GM19193 (cell line): ENCODE results near the gene PPP1R1A.

Experiments
- POLR2A ChIP-seq: IDR thresholded peaks from 4 replicates; pipeline ENCODE4 v1.6.1; 2011; ENCODE audit not compliant: insufficient read depth, insufficient read length; ENCODE audit errors: extremely low read depth

PPP1R1A gene, protein sequence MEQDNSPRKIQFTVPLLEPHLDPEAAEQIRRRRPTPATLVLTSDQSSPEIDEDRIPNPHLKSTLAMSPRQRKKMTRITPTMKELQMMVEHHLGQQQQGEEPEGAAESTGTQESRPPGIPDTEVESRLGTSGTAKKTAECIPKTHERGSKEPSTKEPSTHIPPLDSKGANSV

GRCh38 chr12:54588110-54588889 lies at the start of gene PPP1R1A:
PPP1R1A (minus strand) TSS chr12:54588659; CDS start chr12:54588488, 171 bp downstream.
- TF ChIP-seq POLR2A = no peak

DNA sequence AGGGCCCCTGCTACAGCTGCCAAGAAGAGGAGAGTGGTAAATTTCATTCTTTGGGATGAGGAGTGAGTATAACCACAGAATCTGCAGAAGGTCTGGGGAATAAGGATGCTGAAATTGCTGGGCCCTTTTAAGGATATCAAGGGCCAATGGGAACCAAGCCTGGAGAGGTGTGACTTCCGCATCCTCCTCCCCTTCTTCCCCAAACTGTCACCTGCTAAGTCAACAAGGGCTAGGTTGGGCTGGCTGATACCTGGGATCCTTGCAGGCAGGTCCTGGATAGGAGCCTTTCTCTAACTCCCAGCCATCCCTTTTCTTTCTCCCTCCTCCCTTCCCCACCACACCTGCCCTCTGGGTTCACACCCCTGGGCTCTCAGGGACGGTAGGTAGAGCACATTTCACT lies 46.3 kb upstream of the PPP1R1A start, which contains the start of gene LACRT:
TSS of gene LACRT (minus strand) at position 101 of the 400 bp plus-strand sequence. CDS start at position 47, 54 bp downstream.
- TF ChIP-seq POLR2A = no peak

- TF ChIP-seq POLR2A = no peak
Observed at GRCh38 chr12:54631988-54632728, 43.7 kb upstream of the PPP1R1A start.

DNA sequence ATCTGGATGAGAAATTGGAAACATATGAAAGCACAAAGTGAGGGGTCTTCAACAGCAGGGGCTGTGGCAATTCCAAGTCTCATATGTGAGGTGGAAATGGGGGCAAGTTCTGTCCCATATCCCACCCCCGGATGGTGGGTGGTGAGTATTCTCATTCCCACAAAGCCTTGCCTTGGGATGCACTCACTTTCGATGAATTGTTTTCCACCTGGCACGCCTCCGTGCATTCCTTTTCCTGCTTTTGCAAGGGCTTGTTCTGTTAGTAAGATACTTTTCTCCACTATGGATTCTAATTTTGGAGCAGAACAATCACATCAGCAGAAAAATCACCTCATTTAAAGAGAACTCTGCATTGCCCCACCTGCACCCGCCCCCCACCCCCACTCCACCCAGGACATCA lies 43.1 kb upstream of the PPP1R1A start:
- no peak for TF ChIP-seq POLR2A

GRCh38 chr12:54629925-54630324 lies 41.5 kb upstream of the PPP1R1A start:
- no peak for TF ChIP-seq POLR2A

GRCh38 chr12:54628186-54628846 lies 39.9 kb upstream of the PPP1R1A start:
- no peak for TF ChIP-seq POLR2A

DNA sequence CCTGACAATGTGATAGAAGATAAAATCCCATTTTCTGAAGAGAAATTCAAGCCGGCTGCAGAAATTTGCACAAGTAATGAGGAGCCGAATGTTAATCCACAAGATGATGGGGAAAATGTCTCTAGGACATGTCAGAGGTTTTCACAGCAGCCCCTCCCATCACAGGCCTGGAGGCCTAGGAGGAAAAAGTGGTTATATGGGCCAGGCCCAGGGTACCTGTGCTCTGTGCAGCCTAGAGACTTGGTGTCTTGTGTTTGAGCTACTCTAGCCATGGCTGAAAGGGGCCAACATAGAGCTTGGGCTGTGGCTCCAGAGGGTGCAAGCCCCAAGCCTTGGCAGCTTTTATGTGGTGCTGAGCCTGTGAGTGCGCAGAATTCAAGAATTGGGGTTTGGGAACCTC lies 38.8 kb upstream of the PPP1R1A start:
- no peak for TF ChIP-seq POLR2A

- TF ChIP-seq POLR2A = no peak
Observed at GRCh38 chr12:54625598-54625997, 37.1 kb upstream of the PPP1R1A start.

GRCh38 chr12:54624315-54625279 lies 36.1 kb upstream of the PPP1R1A start:
- TF ChIP-seq POLR2A = no peak

GRCh38 chr12:54622463-54623183 lies 34.2 kb upstream of the PPP1R1A start:
- no peak for TF ChIP-seq POLR2A

- TF ChIP-seq POLR2A = no peak
Observed at GRCh38 chr12:54616933-54617680, 28.6 kb upstream of the PPP1R1A start.

DNA sequence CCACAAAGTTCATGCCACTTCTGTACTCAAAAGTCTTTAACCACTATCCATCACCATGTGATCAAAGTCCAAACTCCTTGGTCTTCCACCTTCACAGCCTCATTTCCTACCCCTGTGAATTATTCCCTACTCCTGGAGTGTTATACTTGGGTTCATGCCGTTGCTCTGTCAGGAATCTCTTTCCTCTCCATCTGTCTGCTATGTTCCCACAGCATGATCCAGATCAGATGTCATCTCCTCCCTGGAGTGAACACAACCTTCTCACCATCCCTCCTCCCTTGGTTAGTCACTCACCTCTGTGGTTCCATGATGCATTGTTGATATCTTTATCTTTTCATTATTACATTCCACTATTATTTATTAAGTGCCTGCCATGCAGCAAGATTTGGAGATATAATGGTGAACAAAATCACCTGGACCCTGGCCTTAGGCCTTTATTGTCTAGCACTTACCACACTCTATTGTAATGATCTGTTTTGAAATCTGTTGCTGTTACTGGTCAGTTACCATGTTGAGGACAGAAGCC lies 23.8 kb upstream of the PPP1R1A start:
- no peak for TF ChIP-seq POLR2A
